ENCODE data around the gene ZBTB20. TPM values are rescaled to one million over a fixed set of nuclear protein-coding genes. Genes with fewer than 3 reads are reported as not detected.

ZBTB20 gene
- total and polyA plus RNA-seq, 3 experiments from 2014 or later, result 6.3 to 25.6 (median 6.5) TPM

- H3K27me3 Mint-ChIP-seq, result no peaks in the 10 kb centered on the region
- no peaks in the 10 kb centered on the region for H3K36me3 Mint-ChIP-seq
- H3K4me1 Mint-ChIP-seq, result peaks cover 6 to 10% (median 6%) of the 10 kb centered on the region in 3 donors
- H3K27ac ChIP-seq (ENCODE audit: low read depth, low read length), result no peak overlapping the region
- H3K9me3 Mint-ChIP-seq, result no peaks in the 10 kb centered on the region
- H3K27me3 ChIP-seq (ENCODE audit: insufficient read depth, low read length, poor library complexity, severe bottlenecking), result no peaks in the 10 kb centered on the region
- CTCF ChIA-PET, result interaction anchor here (0.9 to 7.9 kb wide), 7 partner anchors 15 to 268 kb away, joined by 3 to 79 read pairs (median 4); no protein-coding TSS in a partner anchor
- DNase-seq, result no peak
- H3K4me3 ChIP-seq (ENCODE audit: low read length), result no peak overlapping the region
- H3K27ac Mint-ChIP-seq, result peak overlapping the region in 2 of 8 donors; percentile 5 to 12
- peaks cover 6% of the 10 kb centered on the region for H3K4me1 ChIP-seq (ENCODE audit: insufficient read depth, low read length)
- no peaks in the 10 kb centered on the region for H3K36me3 ChIP-seq (ENCODE audit: insufficient read depth, low read length)
- POLR2A ChIA-PET, result no interaction called here
- H3K9me3 ChIP-seq (ENCODE audit: low read length), result no peaks in the 10 kb centered on the region
- no peak overlapping the region for H3K4me3 Mint-ChIP-seq
Observed at GRCh38 chr3:114420072-114420471, 727.0 kb downstream of the ZBTB20 start.

GRCh38 chr3:114418724-114419543, 728.2 kb downstream of the ZBTB20 start:
- H3K27me3 Mint-ChIP-seq, result no peaks in the 10 kb centered on the region
- H3K27ac Mint-ChIP-seq, result peak overlapping the region in 1 of 8 donors; percentile 52
- Histone ChIP-seq H3K27me3 (ENCODE audit: insufficient read depth, low read length, poor library complexity, severe bottlenecking) (no peaks in the 10 kb centered on the region), H3K9me3 (ENCODE audit: low read length) (no peaks in the 10 kb centered on the region), H3K4me3 (ENCODE audit: low read length) (no peak overlapping the region), H3K4me1 (ENCODE audit: insufficient read depth, low read length) (peaks cover 6% of the 10 kb centered on the region), H3K36me3 (ENCODE audit: insufficient read depth, low read length) (no peaks in the 10 kb centered on the region), H3K27ac (ENCODE audit: low read depth, low read length) (no peak overlapping the region)
- H3K4me3 Mint-ChIP-seq, result no peak overlapping the region
- no peaks in the 10 kb centered on the region for H3K36me3 Mint-ChIP-seq
- ChIA-PET POLR2A (no interaction called here), CTCF (interaction anchor here (0.7 to 7.9 kb wide), 30 partner anchors 8 to 683 kb away, joined by 3 to 79 read pairs (median 4); no protein-coding TSS in a partner anchor)
- no peaks in the 10 kb centered on the region for H3K9me3 Mint-ChIP-seq
- peak in 2 of 5 donors; percentile 58 to 59 for DNase-seq
- peaks cover 6 to 10% (median 9%) of the 10 kb centered on the region in 3 donors for H3K4me1 Mint-ChIP-seq

DNA sequence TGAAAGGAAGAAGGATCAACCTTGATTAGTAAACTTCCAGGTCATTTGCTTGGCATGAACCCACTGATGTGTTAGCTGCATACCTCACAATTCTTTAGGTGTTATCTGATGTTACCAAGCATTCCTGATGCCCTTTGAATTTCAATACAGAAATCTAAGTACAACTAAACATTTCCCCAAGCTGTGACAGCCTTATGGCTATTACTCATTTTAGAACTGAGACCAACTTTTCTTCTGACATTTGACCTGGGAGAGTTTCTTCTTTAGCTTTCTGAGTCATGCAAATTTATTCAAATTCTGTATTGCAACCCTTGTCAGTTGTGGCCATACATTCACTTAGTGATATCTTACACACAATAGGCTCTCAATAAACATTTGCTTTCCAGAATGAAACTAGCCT, 729.0 kb downstream of the ZBTB20 start:
- Histone ChIP-seq H3K27ac (ENCODE audit: low read depth, low read length) (no peak overlapping the region), H3K36me3 (ENCODE audit: insufficient read depth, low read length) (no peaks in the 10 kb centered on the region), H3K4me3 (ENCODE audit: low read length) (no peak overlapping the region), H3K27me3 (ENCODE audit: insufficient read depth, low read length, poor library complexity, severe bottlenecking) (no peaks in the 10 kb centered on the region), H3K9me3 (ENCODE audit: low read length) (no peaks in the 10 kb centered on the region), H3K4me1 (ENCODE audit: insufficient read depth, low read length) (peaks cover 6% of the 10 kb centered on the region)
- DNase-seq, result no peak
- Mint-ChIP-seq H3K27ac (no peak overlapping the region), H3K9me3 (no peaks in the 10 kb centered on the region), H3K36me3 (no peaks in the 10 kb centered on the region), H3K4me1 (peaks cover 6 to 14% (median 10%) of the 10 kb centered on the region in 3 donors), H3K27me3 (no peaks in the 10 kb centered on the region), H3K4me3 (no peak overlapping the region)
- CTCF ChIA-PET, result interaction anchor here (0.7 to 7.9 kb wide), 25 partner anchors 9 to 682 kb away, joined by 3 to 79 read pairs (median 4); no protein-coding TSS in a partner anchor
- POLR2A ChIA-PET, result no interaction called here

- H3K27me3 Mint-ChIP-seq, result no peaks in the 10 kb centered on the region
- H3K9me3 ChIP-seq (ENCODE audit: low read length), result no peaks in the 10 kb centered on the region
- H3K36me3 Mint-ChIP-seq, result no peaks in the 10 kb centered on the region
- DNase-seq, result no peak
- H3K4me3 Mint-ChIP-seq, result no peak overlapping the region
- CTCF ChIA-PET, result interaction anchor here (0.9 to 7.9 kb wide), 12 partner anchors 9 to 266 kb away, joined by 3 to 79 read pairs (median 10); no protein-coding TSS in a partner anchor
- H3K27ac Mint-ChIP-seq, result no peak overlapping the region
- no peak overlapping the region for H3K4me3 ChIP-seq (ENCODE audit: low read length)
- H3K27ac ChIP-seq (ENCODE audit: low read depth, low read length), result no peak overlapping the region
- no peaks in the 10 kb centered on the region for H3K27me3 ChIP-seq (ENCODE audit: insufficient read depth, low read length, poor library complexity, severe bottlenecking)
- H3K36me3 ChIP-seq (ENCODE audit: insufficient read depth, low read length), result no peaks in the 10 kb centered on the region
- peaks cover 6% of the 10 kb centered on the region for H3K4me1 ChIP-seq (ENCODE audit: insufficient read depth, low read length)
- H3K4me1 Mint-ChIP-seq, result peaks cover 8 to 17% (median 12%) of the 10 kb centered on the region in 3 donors
- POLR2A ChIA-PET, result no interaction called here
- no peaks in the 10 kb centered on the region for H3K9me3 Mint-ChIP-seq
Observed at GRCh38 chr3:114417675-114418074, 729.4 kb downstream of the ZBTB20 start.

DNA sequence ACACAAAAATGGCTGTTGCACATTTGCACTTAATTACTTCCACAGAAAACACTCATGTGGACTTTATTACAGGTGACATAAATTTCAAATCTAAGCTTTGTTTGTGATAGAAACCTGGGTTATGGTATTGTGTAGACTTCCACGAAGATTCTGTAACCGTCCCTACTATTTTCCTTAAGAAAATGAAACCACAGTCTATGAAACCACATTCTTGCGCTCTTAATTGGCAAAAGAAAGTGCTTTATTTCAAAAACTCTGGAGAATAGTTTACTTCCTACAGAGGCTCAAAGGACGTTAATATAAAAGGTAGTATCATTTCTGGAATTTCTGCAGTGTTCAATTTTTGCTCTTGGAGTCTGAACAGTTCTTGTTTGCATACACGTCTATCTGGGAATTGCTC, 729.8 kb downstream of the ZBTB20 start:
- H3K4me3 ChIP-seq (ENCODE audit: low read length), result no peak overlapping the region
- peaks cover 8 to 21% (median 17%) of the 10 kb centered on the region in 3 donors for H3K4me1 Mint-ChIP-seq
- no peaks in the 10 kb centered on the region for H3K36me3 ChIP-seq (ENCODE audit: insufficient read depth, low read length)
- ChIA-PET POLR2A (no interaction called here), CTCF (interaction anchor here (0.9 to 7.9 kb wide), 4 partner anchors 105 to 265 kb away, joined by 3 to 79 read pairs (median 30); no protein-coding TSS in a partner anchor)
- no peak for DNase-seq
- no peak overlapping the region for H3K27ac ChIP-seq (ENCODE audit: low read depth, low read length)
- no peaks in the 10 kb centered on the region for H3K9me3 ChIP-seq (ENCODE audit: low read length)
- H3K36me3 Mint-ChIP-seq, result no peaks in the 10 kb centered on the region
- H3K4me3 Mint-ChIP-seq, result no peak overlapping the region
- peaks cover 6% of the 10 kb centered on the region for H3K4me1 ChIP-seq (ENCODE audit: insufficient read depth, low read length)
- H3K27me3 Mint-ChIP-seq, result no peaks in the 10 kb centered on the region
- no peaks in the 10 kb centered on the region for H3K9me3 Mint-ChIP-seq
- no peaks in the 10 kb centered on the region for H3K27me3 ChIP-seq (ENCODE audit: insufficient read depth, low read length, poor library complexity, severe bottlenecking)
- H3K27ac Mint-ChIP-seq, result no peak overlapping the region

- Histone ChIP-seq H3K27me3 (ENCODE audit: insufficient read depth, low read length, poor library complexity, severe bottlenecking) (no peaks in the 10 kb centered on the region), H3K4me1 (ENCODE audit: insufficient read depth, low read length) (no peaks in the 10 kb centered on the region), H3K36me3 (ENCODE audit: insufficient read depth, low read length) (no peaks in the 10 kb centered on the region), H3K4me3 (ENCODE audit: low read length) (no peak overlapping the region), H3K27ac (ENCODE audit: low read depth, low read length) (no peak overlapping the region), H3K9me3 (ENCODE audit: low read length) (no peaks in the 10 kb centered on the region)
- no peak overlapping the region for H3K4me3 Mint-ChIP-seq
- peaks cover 2 to 23% (median 14%) of the 10 kb centered on the region in 3 donors for H3K4me1 Mint-ChIP-seq
- no peaks in the 10 kb centered on the region for H3K36me3 Mint-ChIP-seq
- no peak overlapping the region for H3K27ac Mint-ChIP-seq
- no peaks in the 10 kb centered on the region for H3K9me3 Mint-ChIP-seq
- POLR2A ChIA-PET, result no interaction called here
- no peaks in the 10 kb centered on the region for H3K27me3 Mint-ChIP-seq
- CTCF ChIA-PET, result interaction anchor here (1.5 kb wide), 1 partner anchor 259 kb away, joined by 3 read pairs; no protein-coding TSS in a partner anchor
- no peak for DNase-seq
Observed at GRCh38 chr3:114411811-114412803, 735.0 kb downstream of the ZBTB20 start.

- H3K27ac Mint-ChIP-seq, result peak overlapping the region in 2 of 8 donors; percentile 40 to 72
- no peak for DNase-seq
- peaks cover 2 to 23% (median 14%) of the 10 kb centered on the region in 3 donors for H3K4me1 Mint-ChIP-seq
- CTCF ChIA-PET, result interaction anchor here (1.1 to 1.5 kb wide), 3 partner anchors 8 to 258 kb away, joined by 3 to 5 read pairs (median 3); no protein-coding TSS in a partner anchor
- no peaks in the 10 kb centered on the region for H3K9me3 Mint-ChIP-seq
- no peaks in the 10 kb centered on the region for H3K27me3 ChIP-seq (ENCODE audit: insufficient read depth, low read length, poor library complexity, severe bottlenecking)
- H3K9me3 ChIP-seq (ENCODE audit: low read length), result no peaks in the 10 kb centered on the region
- no peak overlapping the region for H3K27ac ChIP-seq (ENCODE audit: low read depth, low read length)
- H3K4me3 Mint-ChIP-seq, result no peak overlapping the region
- POLR2A ChIA-PET, result no interaction called here
- no peak overlapping the region for H3K4me3 ChIP-seq (ENCODE audit: low read length)
- H3K27me3 Mint-ChIP-seq, result no peaks in the 10 kb centered on the region
- no peaks in the 10 kb centered on the region for H3K4me1 ChIP-seq (ENCODE audit: insufficient read depth, low read length)
- H3K36me3 Mint-ChIP-seq, result no peaks in the 10 kb centered on the region
- H3K36me3 ChIP-seq (ENCODE audit: insufficient read depth, low read length), result no peaks in the 10 kb centered on the region
Observed at GRCh38 chr3:114411190-114411668, 735.9 kb downstream of the ZBTB20 start.
